ENCODE data around the gene TNFAIP2. TPM values are rescaled to one million over a fixed set of nuclear protein-coding genes. Genes with fewer than 3 reads are reported as not detected.

TNFAIP2 gene
- total and polyA plus RNA-seq, 8 donors, result 28.4 to 237 (median 34.7) TPM

DNA sequence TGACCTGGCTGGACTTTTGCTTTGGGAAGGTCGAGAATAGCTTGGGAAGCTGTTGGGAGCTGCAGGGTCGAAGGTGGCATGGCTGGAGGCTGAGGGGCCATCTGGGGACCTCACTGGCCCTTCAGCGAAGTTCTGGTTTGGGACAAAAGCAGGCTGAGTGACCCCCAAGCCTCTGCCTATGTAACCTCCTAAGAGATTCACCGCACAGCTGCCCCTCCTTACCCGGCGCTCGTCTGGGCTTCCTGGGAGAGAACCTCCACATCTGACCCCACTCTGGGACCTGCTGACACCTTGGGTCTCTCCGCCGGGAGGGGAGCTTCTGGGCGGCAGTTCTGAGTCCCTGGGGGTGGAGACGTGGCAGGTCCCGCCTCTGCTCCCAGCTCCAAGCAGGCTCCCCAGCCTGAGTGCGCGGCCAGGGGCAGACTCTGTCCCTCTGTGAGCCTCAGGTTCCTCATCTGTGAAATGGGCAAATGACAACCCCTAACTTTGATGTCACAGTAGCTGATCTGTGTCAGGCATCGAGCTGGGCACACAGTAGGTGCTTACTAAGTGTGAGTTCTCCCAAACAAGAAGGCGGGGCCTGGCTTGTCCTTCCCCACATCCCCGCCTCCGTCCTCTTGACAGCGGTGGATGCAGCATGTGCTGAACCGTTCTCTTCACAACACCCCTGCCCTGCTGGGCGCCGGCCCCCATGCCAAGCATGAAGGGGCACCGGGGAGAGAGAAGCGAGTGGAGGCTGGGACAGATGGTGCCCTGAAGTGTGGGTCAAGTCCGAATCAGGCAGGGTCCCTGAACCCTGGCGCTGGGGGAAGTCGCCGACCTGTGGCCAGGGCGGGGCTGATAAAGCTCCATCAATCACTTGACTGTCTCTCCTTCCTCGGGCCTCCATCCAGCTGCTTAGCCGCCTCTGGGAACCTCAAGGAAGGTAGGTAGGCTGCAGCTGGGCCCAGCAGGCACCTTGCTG, 25.0 kb upstream of the TNFAIP2 start:
- TF ChIP-seq, protein P1, sequence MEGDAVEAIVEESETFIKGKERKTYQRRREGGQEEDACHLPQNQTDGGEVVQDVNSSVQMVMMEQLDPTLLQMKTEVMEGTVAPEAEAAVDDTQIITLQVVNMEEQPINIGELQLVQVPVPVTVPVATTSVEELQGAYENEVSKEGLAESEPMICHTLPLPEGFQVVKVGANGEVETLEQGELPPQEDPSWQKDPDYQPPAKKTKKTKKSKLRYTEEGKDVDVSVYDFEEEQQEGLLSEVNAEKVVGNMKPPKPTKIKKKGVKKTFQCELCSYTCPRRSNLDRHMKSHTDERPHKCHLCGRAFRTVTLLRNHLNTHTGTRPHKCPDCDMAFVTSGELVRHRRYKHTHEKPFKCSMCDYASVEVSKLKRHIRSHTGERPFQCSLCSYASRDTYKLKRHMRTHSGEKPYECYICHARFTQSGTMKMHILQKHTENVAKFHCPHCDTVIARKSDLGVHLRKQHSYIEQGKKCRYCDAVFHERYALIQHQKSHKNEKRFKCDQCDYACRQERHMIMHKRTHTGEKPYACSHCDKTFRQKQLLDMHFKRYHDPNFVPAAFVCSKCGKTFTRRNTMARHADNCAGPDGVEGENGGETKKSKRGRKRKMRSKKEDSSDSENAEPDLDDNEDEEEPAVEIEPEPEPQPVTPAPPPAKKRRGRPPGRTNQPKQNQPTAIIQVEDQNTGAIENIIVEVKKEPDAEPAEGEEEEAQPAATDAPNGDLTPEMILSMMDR (IDR thresholded peaks at IDR 0.05), result no peak
- H3K4me3 ChIP-seq, result no peak overlapping the region
- DNase-seq, result peak in 1 of 4 donors; percentile 75
- H3K27me3 ChIP-seq, result peaks cover 17 to 56% of the 10 kb centered on the region in 2 donors
- no peaks in the 10 kb centered on the region for H3K9me3 ChIP-seq
- peaks cover under 1 to 27% of the 10 kb centered on the region in 2 donors for H3K4me1 ChIP-seq
- ATAC-seq, result no peak
- H3K27ac ChIP-seq, result no peak overlapping the region
- intact Hi-C loops (cut with DNase I), result no loop called here
- no peaks in the 10 kb centered on the region for H3K36me3 ChIP-seq

DNA sequence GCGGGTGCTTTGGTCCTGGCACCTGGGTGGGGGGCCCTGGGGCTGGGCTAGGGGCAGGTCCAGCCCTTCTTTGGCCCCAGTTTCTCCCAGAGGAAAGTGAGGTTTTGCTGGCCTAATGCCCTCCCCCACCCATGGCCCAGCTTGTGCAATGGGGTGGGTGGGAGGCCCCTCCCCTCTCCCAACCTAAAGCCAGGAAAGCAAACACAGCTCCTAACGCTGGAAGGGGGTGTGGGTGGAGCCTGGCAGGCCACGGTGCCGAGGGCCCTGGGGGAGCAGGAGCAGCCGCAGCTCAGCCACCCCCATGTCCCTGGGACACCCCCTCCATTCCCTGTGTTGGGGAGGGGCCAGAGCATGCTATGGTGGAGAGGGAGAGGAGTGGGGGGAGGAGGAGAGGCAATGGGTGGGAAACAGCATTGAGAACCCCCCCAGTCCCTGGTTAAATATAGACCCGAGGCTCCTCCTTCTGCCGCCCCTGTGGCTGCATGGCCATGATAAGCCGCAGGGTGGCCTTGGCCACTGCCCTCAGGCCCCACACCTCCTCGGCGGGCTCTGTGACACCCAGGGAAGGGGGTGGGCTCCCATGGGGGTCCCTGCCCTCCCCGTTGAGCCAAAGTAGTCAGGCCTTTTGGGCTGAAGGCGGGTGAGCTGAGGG, 24.1 kb upstream of the TNFAIP2 start:
- Histone ChIP-seq H3K27ac (no peak overlapping the region), H3K36me3 (no peaks in the 10 kb centered on the region), H3K9me3 (no peaks in the 10 kb centered on the region), H3K27me3 (peaks cover 25 to 65% of the 10 kb centered on the region in 2 donors), H3K4me1 (peaks cover 7 to 36% of the 10 kb centered on the region in 2 donors), H3K4me3 (no peak overlapping the region)
- intact Hi-C loops (cut with DNase I), result no loop called here
- TF ChIP-seq, protein P1 (IDR thresholded peaks at IDR 0.05), result no peak
- peak in 2 of 4 donors; percentile 51 to 64 for DNase-seq
- ATAC-seq, result no peak

DNA sequence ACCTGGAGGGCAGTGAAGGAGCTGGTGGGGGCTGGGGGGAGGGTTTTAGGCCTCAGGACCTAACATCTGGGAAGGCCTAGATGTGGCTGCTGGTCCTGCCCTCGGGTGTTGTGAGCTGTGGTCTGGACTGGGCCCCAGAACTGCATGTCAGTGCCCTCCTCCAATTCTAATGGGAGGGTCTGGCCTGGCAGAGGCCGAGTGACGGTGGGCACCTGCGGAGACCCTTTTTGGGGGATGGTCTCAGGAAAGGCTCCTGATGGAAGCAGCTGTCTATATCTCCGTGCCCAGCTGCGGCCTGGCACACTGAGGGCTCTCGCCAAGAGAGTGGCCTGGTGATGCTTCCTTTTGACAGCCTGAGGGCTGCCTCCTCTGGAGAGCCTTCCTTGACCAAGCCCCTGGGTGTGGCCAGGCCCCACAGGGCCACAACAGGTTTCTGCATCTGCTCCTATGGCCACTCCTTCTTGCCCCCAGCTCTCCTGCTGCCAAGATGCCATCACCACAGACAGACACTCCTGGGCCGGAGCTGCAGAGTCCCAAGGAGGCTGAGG, 23.5 kb upstream of the TNFAIP2 start:
- intact Hi-C loops (cut with DNase I), result loop anchor here in 1 of 2 donors (10.0 kb wide), 1 partner anchor 195 kb away; no protein-coding TSS in a partner anchor
- no peaks in the 10 kb centered on the region for H3K36me3 ChIP-seq
- DNase-seq, result peak in 1 of 4 donors; percentile 49

DNA sequence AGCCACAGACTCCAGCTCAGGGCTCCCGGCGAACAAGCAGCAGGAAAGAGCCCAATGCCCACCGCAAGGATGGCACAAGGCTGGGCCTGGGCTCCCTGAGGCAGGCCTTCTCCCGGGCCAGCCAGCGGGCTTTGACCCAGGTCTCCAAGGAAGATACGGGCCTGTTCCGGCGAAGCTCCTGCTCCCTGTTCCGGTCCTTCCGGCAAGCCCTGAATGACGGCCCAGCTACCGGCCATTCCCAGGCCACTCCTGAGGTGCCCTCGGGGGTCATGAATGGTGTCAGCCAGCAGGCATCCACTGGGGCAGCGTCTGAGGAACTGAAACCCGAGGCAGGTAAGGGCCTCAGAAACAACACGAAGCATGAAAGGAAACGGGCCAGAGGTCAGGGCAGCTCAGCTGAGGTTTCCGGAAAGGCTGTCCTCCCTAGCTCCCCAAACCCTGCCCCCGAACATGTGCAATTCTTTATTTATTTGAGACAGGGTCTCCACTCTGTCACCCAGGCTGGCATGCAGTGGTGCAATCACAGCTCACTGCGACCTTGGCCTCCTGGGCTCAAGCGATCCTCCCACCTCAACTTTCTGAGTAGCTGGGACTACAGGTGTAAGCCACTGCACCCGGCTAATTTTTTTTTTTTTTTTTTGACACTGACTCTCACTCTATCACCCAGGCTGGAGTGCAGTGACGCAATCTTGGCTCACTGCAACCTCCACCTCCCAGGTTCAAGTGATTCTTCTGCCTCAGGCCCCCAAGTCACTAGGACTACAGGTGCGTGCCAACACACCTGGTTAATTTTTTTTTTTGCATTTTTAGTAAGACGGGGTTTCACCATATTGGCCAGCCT, 22.8 kb upstream of the TNFAIP2 start:
- ATAC-seq, result no peak
- no peak overlapping the region for H3K4me3 ChIP-seq
- intact Hi-C loops (cut with DNase I), result loop anchor here in 1 of 2 donors (10.0 kb wide), 1 partner anchor 194 kb away; no protein-coding TSS in a partner anchor
- TF ChIP-seq, protein P1 (IDR thresholded peaks at IDR 0.05), result no peak
- no peak overlapping the region for H3K27ac ChIP-seq
- peaks cover 32 to 78% of the 10 kb centered on the region in 2 donors for H3K27me3 ChIP-seq
- peaks cover 13 to 46% of the 10 kb centered on the region in 2 donors for H3K4me1 ChIP-seq
- peak in 1 of 4 donors; percentile 80 for DNase-seq
- no peaks in the 10 kb centered on the region for H3K9me3 ChIP-seq
- H3K36me3 ChIP-seq, result no peaks in the 10 kb centered on the region

More for the DNA sequence above, 23.5 kb upstream of the TNFAIP2 start:
- peaks cover 13 to 42% of the 10 kb centered on the region in 2 donors for H3K4me1 ChIP-seq
- peaks cover 31 to 71% of the 10 kb centered on the region in 2 donors for H3K27me3 ChIP-seq
- ATAC-seq, result no peak
- no peak overlapping the region for H3K4me3 ChIP-seq
- TF ChIP-seq, protein P1 (IDR thresholded peaks at IDR 0.05), result no peak
- no peaks in the 10 kb centered on the region for H3K9me3 ChIP-seq
- no peak overlapping the region for H3K27ac ChIP-seq

Measured in left lung (tissue), 10 donors.